Measurements from ENCODE around the gene MLN. TPM values are rescaled to one million over a fixed set of nuclear protein-coding genes. Genes with fewer than 3 reads are reported as not detected.

Gene MLN
- total and polyA plus RNA-seq, 2 experiments from 2014 or later: not detected

- H3K36me3 ChIP-seq (ENCODE audit: insufficient read depth): peaks cover 14% of the 10 kb centered on the region
- ATAC-seq (no peak), DNase-seq (ENCODE audit: low spot score) (no peak)
- peaks cover 8% of the 10 kb centered on the region for H3F3A ChIP-seq (replicated peaks; ENCODE audit: low read depth)
- H3K9me3 Mint-ChIP-seq: no peaks in the 10 kb centered on the region
- no peaks in the 10 kb centered on the region for H3K79me2 ChIP-seq (replicated peaks; ENCODE audit: insufficient read depth)
- peaks cover 12% of the 10 kb centered on the region for H3K27me3 Mint-ChIP-seq (ENCODE audit: insufficient read depth, low read depth, poor library complexity)
- no peak overlapping the region for H3K27ac Mint-ChIP-seq
- TF ChIP-seq ZNF462 (CRISPR knock-in tag; IDR thresholded peaks at IDR 0.05) (no peak), ZNF114 (CRISPR knock-in tag; IDR thresholded peaks at IDR 0.05) (no peak), CTCF (conservative IDR thresholded peaks at IDR 0.05; ENCODE audit: low read depth in 2 of 2) (no peak), POLR2AphosphoS5 (IDR thresholded peaks at IDR 0.05; ENCODE audit: low read depth) (no peak), EZH2phosphoT487 (IDR thresholded peaks at IDR 0.05; ENCODE audit: unreplicated experiment) (no peak), STAT1 (IDR thresholded peaks at IDR 0.05; ENCODE audit: unreplicated experiment) (no peak), REST (IDR thresholded peaks at IDR 0.05; ENCODE audit: unreplicated experiment) (no peak), ETS1 (IDR thresholded peaks at IDR 0.05) (no peak), CREB1 (CRISPR knock-in tag; IDR thresholded peaks at IDR 0.05; ENCODE audit: low read depth) (no peak), EZH2 (IDR thresholded peaks at IDR 0.05; ENCODE audit: low read depth, unreplicated experiment) (no peak), ZNF331 (CRISPR knock-in tag; IDR thresholded peaks at IDR 0.05; ENCODE audit: low read depth) (no peak), JUNB (IDR thresholded peaks at IDR 0.05; ENCODE audit: unreplicated experiment) (no peak), NANOG (IDR thresholded peaks at IDR 0.05; ENCODE audit: borderline replicate concordance) (no peak)
- H2AFZ ChIP-seq: no peak overlapping the region
- H3K9me2 ChIP-seq (ENCODE audit: insufficient read depth): no peaks in the 10 kb centered on the region
- peaks cover 32% of the 10 kb centered on the region for H3K4me1 ChIP-seq (ENCODE audit: insufficient read depth)
- peaks cover 78% of the 10 kb centered on the region for H3K36me3 Mint-ChIP-seq (ENCODE audit: low read depth)
- peaks cover 51% of the 10 kb centered on the region for H3K4me1 Mint-ChIP-seq
- H3K4me3 Mint-ChIP-seq: no peak overlapping the region
- peaks cover 3% of the 10 kb centered on the region; the same call in 1 of the 2 replicates for H4K20me1 ChIP-seq (replicated peaks; ENCODE audit: insufficient read depth)
- H3K27ac ChIP-seq (ENCODE audit: low read depth): no peak overlapping the region
- no peaks in the 10 kb centered on the region for H3K27me3 ChIP-seq (ENCODE audit: insufficient read depth)
- H3K4me3 ChIP-seq: no peak overlapping the region
- no peak overlapping the region for H3K4me2 ChIP-seq
Observed at GRCh38 chr6:33776186-33776585, 27.6 kb downstream of the MLN start.
